Gastroesophageal sphincter (tissue), 3 donors: Measurements from ENCODE around the gene PMFBP1.

Experiments
- CTCF ChIP-seq, 4 experiments: fragments of 200-600 bp in 2 of 4; fragments of 450-650 bp in 2 of 4; sonication (generic) in 1 of 4; IDR thresholded peaks; one replicate each; pipeline ENCODE4 v1.5.1; 2017 to 2019; ENCODE audit warnings: antibody characterized with exemption in 4 of 4, mild to moderate bottlenecking in 2 of 4, moderate library complexity in 2 of 4
- EP300 ChIP-seq: sonication (generic); formaldehyde crosslinking; IDR thresholded peaks from one replicate; pipeline ENCODE4 v1.6.1; 2017; ENCODE audit warnings: antibody characterized with exemption, mild to moderate bottlenecking
- POLR2A ChIP-seq, 2 donors: fragments of 450-650 bp; IDR thresholded peaks; one replicate each; pipeline ENCODE4 v1.6.1; 2017; ENCODE audit warnings: antibody characterized with exemption in 2 of 2, mild to moderate bottlenecking in 2 of 2, moderate library complexity in 1 of 2
- POLR2AphosphoS5 ChIP-seq: sonication (generic); formaldehyde crosslinking; IDR thresholded peaks from one replicate; pipeline ENCODE4 v1.6.1; 2017; ENCODE audit warnings: antibody characterized with exemption

DNA sequence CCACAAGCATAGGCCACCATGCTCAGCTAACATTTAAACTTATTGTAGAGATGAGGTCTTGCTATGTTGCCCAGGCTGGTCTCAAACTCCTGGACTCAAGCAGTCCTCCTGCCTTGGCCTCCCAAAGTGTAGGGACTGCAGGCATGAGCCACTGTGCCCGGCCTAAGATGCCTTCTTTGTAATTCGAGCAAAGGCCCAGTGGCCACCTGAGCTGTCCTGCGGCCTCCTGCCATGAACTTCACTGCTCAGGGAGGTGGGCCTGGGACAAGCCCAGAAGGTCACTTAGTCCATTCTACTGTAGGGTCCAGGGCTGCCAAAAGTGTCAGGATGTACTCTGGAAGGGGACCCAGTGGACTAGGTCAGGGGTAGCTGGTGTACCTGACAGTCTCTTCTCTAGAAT, 47.8 kb downstream of the PMFBP1 start:
- no peak for TF ChIP-seq CTCF (IDR thresholded peaks at IDR 0.05)
- no peak for TF ChIP-seq POLR2AphosphoS5
- no peak for TF ChIP-seq EP300
- TF ChIP-seq POLR2A (IDR thresholded peaks at IDR 0.05): no peak
